Central memory CD4-positive, alpha-beta T cell (primary cell): ENCODE measurements around the gene ADGRG6.

Experiments used
- DNase-seq: peaks from one replicate; pipeline ENCODE4 v3.0.0; 2022

Gene ADGRG6

DNA sequence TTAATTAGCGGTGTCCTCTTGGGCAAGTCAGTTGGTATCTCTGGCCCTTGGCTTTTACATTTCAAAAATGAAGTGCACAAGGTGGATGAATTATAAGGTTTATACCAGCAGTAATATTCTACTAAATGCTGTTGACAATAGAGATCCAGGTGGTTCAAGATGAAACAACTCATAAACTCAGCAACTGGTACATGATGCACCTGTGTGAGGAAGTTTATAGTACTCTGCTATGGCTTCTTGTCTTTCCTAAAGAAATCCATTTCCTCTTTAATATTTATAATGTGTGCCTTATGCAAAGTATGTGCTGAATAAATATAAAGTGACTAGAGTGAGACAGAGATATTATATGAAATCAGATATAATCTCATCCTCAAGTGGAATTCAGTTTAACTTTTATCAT, 48.5 kb downstream of the ADGRG6 start:
- no peak for DNase-seq

DNA sequence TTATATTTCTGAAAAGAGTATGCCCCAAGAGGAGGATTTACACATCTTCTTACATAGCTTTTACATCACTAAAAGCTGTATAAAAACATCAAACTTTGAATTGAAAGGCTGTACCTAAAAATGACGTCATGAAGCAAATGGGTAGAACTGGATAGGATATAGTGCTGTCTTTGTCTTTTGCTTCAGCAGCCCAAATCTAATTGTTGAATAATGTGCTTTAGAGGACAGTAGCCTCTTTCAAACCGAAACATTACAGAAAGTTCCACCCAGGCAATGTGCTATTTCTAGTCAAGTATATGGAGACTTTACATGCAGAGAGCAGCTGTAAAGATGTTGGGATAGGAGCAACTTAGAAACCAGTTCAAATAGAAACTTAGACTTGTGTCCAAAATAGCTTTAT, 51.9 kb downstream of the ADGRG6 start:
- no peak for DNase-seq

DNA sequence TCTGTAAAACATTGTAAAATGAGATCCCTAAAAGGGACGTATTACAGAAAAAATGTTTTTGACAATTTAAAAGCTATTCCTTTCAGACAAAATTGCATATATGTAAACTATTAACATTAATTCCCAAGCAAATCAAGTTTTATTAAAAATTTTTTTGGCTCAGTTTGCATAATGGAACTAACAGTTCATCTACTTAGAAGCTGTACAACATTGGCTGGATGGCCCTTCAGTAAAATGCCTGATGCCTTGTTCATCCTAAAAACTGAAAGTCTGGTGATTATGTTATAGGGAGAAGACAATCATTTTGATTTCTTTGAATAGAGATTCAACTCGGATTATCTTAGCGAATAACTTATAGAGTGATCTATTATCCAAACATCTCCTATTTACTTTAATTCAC, 52.8 kb downstream of the ADGRG6 start:
- no peak for DNase-seq

DNA sequence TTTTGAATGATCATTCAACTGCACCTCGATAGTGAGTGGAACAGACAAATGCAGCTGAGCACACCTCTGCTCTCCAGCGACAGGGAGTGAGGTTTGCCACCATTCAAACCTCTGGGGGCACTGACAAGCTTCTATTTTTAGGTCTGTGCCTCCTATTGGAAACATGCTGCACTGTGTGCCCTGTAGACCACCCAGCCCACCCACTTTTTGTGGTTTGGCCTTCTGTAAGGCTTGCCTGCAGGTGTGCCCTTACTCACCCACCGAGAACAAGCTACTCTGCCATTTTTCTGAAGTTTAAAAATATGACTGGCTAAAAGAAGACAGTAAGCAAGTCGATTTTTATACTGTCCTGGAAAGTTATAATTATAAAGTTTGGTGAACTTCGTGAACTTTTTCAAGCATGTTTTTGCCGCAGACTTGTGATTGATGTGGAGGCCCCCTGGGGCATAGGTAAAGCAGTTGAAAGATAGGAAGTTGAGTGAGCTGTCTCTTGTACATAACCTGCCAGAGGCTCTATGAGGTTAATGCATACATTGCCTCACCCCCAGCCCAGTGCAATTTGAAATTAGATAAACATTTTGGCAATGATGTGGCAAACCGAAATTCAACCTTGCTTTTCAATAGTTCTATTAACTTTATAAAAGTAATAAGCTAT, 53.8 kb downstream of the ADGRG6 start:
- no peak for DNase-seq

DNA sequence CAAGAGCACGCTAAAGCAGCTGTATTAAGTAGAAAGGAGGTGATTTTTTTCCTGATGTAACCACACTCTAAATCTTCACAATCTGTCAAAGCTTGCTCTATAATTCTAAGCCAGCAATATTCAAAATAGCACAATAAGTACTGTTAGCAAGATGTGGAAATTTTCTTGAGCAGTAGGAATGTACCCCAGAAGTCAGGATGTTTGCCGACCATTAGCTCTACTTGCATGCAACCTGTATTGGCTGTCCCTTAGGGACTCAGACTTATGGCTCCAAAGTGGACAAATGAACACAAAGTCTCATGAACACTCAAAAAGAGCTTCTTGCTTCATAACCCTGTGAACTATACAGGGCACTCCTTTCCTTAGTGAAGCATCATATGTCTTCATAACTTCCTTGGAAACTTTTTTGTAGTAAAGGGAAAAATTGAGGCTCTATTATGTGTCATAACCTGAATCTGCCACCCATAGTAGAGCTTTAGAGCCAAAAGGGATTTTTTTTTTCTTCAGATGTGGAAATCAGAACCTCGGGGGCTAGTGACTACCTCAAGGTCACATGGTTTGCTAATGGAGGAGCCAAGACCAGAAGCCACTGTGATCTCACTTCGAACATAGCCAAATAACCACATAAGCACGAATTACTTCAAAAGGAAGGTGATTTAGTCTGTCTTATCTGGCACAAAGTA, 54.5 kb downstream of the ADGRG6 start:
- no peak for DNase-seq

DNA sequence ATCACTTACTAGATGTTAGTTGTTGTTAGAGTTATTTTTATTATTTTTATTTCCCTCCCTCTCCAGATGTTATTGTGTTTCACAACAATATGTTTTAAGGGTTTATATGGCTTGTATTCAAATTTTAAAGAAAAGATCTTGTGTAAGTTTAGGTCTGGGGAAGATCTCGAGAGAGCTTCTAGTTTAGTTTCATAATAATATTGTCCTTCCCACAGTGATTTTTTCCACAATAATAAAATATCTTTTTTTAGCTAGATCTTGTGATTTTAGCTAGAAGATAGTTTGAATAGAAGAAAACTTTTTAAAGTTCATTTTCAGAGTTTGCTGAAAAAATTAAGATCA, 55.0 kb downstream of the ADGRG6 start:
- DNase-seq: no peak

DNA sequence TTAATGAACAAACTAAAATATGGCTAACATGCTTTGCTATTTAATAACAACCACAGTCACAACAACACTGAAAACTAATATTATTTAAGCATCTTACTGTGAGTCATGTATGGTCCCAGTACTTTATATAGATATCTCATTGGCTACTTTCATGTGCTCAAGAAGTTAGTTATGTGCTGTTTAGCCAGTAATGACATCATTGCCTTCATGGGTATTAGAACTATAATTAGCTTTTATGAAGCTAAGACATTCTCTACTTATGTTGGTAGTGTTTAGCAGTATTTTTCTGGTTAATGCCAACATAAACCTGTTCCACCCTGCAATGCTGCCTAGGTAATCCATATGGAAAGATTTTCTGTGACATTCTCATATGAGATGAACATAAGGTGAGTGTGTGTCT, 56.1 kb downstream of the ADGRG6 start:
- no peak for DNase-seq

DNA sequence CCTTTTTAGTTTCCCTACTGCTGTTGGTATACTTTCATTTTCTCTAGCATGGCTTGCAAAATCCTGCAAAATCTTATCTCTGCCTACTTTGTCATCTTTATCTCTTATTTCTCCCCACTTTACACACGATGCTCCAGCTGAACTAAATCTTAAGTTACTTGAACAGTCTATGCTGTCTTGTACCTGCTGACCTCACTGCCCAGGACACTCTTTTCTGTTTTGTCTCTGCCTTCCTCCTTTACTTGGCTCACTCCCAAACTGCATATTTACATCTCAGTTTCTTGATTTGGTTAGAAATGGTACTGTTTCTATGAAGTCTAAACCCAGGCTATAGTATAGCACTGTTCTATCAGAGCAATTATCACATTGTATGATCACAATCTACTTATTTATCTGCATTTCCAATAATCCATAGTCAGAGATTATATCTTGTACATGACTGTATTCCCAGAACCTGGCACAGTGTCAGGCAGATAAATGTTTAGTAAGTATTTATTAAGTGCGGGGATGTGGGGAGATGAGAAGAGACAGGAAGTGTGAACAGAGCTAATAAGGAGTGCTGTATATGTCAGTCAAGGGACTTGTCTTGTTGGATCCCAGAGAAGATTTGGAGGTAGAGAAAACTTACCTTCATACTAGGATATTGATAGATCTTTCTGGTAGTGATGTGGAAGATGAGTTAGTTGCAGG, 57.6 kb downstream of the ADGRG6 start:
- DNase-seq: no peak

DNA sequence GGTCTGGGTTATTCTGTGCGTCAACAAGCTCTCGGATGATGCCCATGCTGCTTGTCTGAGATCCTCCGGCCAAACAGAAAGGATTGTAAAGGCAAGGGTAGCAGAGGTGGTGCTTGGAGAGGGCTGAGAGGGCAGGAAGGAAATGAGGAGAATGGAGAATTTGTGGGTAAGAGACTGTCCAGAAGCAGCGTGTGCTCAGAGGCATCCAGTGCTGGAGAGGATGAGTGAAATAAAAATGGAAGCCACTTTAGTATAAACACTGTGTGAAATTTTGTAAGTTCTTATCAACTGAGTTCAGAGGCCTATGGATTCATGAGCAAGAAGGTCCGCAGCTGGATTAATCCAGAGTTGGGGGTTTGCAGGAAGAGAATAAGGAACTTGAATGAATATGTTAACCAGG, 59.5 kb downstream of the ADGRG6 start:
- no peak for DNase-seq

DNA sequence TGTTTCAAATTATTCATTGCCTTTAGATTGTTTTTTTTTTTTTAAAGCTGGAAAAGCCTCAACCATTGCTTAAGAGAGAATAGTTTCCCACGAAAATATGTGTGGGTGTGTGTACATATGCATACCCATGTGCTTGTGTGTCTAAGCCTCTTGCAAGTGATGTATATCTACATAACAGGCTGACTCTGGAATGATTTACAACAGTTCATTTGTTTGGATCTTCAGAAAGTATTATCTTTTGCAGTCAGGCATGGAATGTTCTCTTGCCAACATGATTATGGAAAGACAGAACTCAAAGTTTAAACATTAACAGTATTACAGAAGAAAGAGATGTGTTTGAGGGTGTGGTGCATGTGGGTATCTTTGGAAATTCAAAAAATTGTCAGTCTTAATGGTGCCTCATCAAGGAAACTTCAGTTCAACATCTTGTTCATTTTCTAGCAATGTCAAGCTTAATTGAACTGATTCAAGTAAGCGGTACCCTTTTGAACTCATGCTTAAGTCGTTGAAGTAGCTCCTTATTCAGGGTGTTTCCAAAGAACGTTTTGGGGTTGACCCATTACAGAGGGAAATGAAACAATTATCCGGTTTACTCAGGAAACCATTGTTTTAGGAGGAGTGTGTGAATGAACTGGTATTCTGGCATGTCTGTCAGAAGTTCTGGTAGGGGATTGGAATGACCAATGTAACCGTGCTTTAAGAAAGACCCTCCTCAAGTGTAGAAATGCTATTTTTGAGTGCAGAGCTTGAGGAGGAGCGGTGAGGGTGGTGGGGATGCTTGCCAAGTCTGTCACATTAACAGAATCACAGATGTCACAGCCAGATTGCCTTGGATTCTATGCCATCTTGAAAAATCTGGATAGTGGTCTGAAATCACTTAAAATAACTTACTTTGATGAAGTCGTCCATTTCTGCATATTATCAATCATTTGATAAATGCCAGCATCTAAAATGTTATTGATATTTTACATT, 60.3 kb downstream of the ADGRG6 start:
- no peak for DNase-seq

DNA sequence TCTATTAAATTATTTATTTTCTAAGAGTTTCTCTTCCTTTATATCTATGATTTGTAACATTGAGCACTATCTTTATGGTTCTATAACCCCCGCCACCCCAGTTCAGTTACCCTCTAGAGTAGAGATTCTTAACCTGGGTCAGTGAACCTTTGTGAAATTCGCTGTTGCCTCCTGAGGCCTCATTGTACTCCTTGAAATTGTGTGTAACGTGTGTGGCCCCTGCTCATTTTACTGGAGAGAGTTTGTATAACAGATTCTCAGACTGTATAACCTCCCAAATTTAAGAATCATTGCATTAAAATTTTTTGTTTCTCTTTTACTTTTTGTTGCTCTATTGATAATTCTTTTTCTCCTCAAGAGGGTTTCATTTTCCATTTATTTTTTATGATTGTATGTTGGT, 65.3 kb downstream of the ADGRG6 start:
- no peak for DNase-seq

DNA sequence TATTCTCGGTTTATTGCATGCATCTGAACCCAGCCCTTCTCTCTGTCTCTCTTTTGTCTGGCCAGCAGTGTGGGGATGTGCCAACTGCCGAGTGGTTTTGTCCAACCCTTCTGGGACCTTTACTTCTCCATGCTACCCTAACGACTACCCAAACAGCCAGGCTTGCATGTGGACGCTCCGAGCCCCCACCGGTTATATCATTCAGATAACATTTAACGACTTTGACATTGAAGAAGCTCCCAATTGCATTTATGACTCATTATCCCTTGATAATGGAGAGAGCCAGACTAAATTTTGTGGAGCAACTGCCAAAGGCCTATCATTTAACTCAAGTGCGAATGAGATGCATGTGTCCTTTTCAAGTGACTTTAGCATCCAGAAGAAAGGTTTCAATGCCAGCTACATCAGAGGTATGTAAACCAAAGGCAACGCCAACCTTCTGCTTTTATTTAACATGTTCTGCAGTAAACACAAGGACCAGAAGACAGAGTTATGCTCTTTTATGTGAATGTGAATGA, 65.8 kb downstream of the ADGRG6 start:
- DNase-seq: no peak

DNA sequence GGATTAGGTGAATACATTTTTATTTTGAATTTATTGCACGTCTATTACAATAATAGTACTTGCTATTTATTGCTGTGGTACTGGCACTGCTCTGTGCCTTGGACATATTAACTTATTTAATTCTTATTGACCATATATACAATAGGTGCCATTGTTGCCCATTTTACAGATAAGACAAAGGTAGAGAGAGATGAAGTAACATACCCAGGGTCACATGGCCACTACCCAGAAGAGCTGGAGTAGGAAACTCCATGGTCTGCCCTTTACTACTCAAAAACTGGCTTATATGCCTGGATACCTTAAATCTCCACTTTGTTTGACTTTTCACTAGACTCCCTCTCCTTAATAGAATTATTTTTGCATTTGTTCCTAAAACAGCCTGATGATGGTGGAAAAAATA, 67.5 kb downstream of the ADGRG6 start:
- DNase-seq: no peak

DNA sequence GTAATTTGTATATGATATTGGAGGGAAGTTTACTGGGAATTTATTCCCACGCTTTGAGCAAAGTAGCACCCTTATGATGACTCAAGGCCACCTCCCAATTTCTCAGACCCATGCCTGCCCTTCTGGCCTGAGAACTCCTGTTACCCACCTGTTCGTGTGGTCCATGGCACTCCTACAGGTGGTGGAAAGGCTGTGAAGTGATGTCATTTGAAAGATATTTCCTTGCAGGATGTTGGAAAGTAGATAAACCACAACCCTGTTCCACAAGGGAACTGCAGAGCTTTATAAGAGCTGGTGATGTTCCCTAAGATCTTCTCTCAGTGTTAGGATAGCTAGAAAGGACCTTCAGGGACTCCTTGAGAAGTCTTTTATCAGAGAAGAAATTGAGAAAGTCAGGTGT, 70.5 kb downstream of the ADGRG6 start:
- no peak for DNase-seq

DNA sequence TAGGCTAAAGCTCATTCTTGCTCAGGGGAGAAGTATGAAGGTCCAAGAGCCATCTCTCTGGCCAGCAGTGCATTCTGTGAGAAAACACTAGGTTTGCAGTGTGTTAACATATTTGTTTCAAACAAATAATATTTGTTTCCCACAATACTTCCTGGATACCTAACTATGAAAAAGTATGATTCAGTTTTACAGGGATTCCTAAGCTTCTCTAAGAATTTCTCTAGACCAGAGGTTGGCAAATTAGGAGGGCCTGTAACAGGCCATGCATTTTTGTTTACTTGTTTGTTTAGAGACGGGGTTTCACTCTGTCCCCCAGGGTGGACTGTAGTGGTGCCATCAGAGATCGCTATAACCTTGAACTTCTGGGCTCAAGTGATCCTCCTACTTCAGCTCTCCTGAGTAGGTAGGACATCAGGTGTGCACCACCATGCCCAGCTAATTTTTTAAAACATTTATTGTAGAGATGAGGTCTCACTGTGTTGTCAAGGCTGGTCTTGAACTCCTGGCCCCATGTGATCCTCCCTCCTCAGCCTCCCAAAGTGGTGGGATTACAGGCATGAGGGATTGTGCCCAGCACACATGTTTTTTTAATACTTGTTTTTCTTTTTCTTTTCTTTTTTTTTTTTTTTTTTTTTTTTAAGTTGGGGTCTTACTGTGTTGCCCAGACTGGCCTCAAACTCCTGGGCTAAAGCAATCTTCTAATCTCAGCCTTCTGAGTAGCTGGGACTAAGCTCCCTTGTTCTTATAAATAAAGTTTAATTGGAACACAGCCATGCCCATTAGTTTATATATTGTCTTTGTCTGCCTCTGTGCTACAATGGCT, 71.7 kb downstream of the ADGRG6 start:
- no peak for DNase-seq

DNA sequence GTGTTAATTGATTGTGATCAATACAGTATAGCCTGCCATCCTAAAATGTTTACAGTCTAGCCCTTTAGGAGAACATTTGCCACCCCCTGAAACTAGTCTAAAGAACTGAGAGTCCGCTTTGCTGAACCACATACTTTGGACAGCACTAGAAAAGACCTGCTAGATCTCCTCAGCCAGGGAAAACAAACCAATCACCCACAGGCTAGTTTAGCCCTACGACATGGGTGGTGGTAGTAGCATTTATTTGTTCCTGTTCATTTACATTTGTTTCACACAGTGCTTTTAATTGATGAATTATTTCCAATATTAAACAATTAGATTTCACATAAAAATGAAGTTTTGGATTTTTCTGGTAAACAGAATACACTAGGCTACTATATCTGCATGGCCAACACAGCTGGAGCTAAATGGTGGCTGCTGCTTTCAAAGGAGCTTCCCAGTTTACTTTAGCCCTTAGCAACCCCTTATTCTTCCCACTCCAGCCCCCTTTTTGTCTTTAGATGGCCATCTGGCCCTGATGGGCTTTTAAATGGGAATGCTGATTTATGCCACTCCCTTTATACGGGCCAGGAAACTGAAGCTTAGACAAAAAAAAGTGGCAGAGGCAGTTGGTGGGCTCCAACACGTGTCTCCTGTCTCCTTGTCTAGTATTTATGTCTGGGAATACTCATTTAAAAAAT, 72.4 kb downstream of the ADGRG6 start:
- DNase-seq: no peak

DNA sequence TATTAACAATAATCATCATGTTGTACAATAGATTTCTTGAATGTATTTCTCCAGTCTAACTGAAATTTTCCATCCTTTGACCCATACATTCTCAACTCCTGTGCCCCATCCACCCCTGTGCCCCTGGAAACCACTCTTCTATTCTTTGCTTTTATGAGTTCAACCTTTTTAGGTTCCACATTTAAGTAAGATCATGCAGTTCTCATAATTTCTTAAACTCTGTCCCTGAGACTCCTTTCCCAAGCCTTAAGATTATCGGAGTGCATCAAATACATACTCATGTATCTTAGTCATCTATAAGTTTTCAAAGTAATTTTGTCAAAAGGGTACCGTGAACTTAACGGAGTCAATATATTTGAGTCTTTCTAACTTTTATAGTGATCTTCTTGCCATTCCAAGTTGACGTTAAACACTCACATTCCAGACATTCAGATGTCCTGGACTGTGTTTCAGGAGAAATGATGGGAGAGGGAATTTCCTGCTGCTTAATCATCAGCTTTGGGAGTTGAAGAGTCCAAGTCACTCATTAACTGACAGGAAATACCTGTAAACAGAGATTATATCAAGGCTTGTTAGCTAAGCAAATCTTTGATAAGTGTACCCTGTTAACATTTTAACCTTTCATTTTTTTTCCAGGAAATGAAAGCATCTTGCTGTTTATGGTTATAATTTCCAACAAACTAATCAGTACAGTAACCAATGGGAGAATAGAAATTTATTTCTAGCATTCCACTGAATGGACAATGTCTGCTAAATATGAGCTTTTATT, 73.3 kb downstream of the ADGRG6 start:
- DNase-seq: no peak

DNA sequence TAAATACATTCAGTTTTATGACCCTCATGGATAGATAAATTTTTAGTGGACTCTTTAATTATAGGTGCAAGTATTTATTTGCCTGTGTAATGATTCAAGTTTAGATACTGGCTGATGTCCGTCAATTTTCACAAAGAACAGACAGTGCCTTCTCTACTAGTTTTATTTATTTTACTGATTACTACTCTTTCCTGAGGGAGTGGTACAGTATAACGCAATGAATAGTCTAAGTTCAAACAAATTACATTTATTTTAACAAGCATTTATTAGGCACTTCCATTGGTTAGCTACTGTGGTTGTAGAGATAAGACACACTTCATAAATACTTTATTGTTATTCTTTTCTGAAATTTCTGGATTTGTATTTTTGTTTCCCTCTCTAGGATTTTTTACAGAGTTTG, 74.3 kb downstream of the ADGRG6 start:
- DNase-seq: no peak

DNA sequence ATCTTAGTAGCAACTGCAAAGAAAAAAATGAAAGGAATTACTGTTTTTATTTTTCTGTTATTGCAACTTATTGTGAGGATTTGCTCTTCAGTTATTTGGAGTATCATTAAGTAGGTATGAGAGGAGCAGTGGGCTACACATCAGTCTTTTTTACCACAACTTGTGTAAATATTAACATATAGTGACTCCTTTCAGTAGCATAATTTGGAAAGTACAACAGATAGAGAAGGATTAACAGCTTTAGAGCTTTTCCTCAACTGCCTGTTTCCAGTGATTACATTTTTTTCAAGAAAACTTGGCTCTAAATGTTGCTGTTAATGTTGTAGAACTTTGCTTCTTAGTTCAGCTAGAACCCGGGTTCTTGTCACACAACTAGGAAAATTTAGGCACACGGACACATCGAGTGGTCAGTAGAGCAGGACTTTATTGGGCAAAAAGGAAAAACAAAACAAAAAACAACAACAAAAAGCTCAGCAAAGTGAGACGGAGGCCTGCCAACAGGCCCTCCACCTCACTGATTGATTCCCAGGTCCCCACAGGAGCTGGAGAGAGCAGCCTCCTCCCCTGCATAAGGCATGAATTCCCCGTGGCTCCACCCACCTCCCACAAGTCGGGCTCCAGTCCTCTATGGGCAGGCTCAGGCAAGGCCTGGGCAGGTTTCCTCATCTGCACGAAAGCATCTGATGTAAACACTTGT, 75.1 kb downstream of the ADGRG6 start:
- DNase-seq: no peak

DNA sequence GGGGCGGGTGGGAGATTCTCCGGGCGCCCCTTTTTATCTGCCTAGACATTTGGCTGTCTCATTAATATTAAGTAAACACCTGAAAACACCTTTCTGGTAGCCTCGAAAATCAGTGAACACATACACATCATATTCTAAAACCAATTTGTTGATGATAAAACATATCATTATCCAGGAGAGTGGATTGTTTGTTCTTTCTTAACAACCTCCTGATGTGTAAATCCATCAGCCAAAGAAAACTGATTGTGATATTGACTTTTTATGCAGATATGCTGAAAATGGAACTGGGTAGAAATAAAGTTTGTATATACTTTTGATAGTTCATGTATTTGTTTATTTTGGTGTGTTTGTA, 75.7 kb downstream of the ADGRG6 start:
- no peak for DNase-seq
